Measurements from ENCODE around the gene CA11. TPM values are rescaled to one million over a fixed set of nuclear protein-coding genes. Genes with fewer than 3 reads are reported as not detected.
"Not testable (repeated sequence)": the region's sequence is repeated elsewhere in the genome, so short reads cannot be mapped to it uniquely, and the experiment has no call there.

CA11 gene
- total RNA-seq, 4 donors from 2014 or later, result 1.4 to 2.5 TPM; not detected in 2

DNA sequence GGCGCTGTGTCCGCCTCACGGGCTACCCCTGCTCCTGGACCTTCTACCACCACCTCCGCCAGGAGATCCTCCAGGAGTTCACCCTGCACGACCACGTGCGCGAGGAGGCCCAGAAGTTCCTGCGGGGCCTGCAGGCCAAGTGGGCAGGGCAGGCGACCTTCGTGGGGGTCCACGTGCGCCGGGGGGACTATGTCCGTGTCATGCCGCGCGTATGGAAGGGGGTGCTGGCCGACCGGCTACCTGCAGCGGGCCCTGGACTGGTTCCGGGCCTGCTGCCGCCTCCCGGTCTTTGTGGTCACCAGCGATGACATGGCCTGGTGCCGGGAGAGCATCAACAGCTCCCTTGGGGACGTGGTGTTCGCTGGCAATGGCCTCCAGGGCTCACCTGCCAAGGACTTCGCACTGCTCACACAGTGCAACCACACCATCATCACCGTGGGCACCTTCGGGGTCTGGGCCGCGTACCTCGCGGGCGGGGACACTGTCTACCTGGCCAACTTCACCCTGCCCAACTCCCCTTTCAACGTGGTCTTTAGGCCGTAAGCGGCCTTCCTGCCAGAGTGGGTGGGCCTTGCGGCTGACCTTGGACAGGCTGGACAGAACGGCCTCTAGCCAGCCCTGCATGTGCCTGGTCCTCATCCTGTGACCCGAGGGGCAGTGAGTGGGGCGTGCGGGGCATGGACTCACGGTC is 34.6 kb upstream of the CA11 start:
- in situ Hi-C loops (cut with MboI; ENCODE audit: low pct_ligation_motif_present in 1 of 4, low pct_unique_long_range_greater_than_20kb in 1 of 4, low sequenced_read_pairs in 3 of 4) (no loop called here), intact Hi-C loops (cut with DNase I; ENCODE audit: low total_unique reads) (no loop called here)
- 82% methylated on average over 38 of the region's 45 CpGs; no CpG with 5 or more reads in 1 of the 2 donors for WGBS, 2 donors (ENCODE audit: low coverage in 1 of 2)
- no peak for DNase-seq
- no peaks in the 10 kb centered on the region for H3K9me3 ChIP-seq
- no peaks in the 10 kb centered on the region for H3K36me3 ChIP-seq
- peaks cover 2 to 26% (median 15%) of the 10 kb centered on the region in 4 donors for H3K4me1 ChIP-seq
- H3K27me3 ChIP-seq, result no peaks in the 10 kb centered on the region
- TF ChIP-seq POLR2AphosphoS5 (IDR thresholded peaks at IDR 0.05) (no peak), POLR2A (IDR thresholded peaks at IDR 0.05) (no peak), EP300 (IDR thresholded peaks at IDR 0.05; ENCODE audit: low read depth) (no peak)
- TF ChIP-seq, protein P1, sequence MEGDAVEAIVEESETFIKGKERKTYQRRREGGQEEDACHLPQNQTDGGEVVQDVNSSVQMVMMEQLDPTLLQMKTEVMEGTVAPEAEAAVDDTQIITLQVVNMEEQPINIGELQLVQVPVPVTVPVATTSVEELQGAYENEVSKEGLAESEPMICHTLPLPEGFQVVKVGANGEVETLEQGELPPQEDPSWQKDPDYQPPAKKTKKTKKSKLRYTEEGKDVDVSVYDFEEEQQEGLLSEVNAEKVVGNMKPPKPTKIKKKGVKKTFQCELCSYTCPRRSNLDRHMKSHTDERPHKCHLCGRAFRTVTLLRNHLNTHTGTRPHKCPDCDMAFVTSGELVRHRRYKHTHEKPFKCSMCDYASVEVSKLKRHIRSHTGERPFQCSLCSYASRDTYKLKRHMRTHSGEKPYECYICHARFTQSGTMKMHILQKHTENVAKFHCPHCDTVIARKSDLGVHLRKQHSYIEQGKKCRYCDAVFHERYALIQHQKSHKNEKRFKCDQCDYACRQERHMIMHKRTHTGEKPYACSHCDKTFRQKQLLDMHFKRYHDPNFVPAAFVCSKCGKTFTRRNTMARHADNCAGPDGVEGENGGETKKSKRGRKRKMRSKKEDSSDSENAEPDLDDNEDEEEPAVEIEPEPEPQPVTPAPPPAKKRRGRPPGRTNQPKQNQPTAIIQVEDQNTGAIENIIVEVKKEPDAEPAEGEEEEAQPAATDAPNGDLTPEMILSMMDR (IDR thresholded peaks at IDR 0.05), result no peak
- no peak overlapping the region for H3K4me3 ChIP-seq
- no peak overlapping the region for H3K27ac ChIP-seq

DNA sequence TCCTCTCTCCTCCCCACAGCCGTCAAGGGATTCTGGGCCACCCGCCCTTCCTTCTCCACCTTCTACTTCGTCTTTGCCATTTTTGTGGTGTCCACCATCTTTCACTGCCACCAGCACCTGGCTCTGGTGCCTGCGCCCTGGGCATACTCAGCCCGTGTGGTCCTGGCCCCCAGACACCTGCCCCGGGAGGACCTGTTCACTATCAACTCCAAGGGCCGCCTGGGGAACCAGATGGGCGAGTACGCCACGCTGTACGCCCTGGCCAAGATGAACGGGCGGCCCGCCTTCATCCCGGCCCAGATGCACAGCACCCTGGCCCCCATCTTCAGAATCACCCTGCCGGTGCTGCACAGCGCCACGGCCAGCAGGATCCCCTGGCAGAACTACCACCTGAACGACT is 34.0 kb upstream of the CA11 start:
- H3K27me3 ChIP-seq; in situ Hi-C loops (cut with MboI; ENCODE audit: low pct_ligation_motif_present in 1 of 4, low pct_unique_long_range_greater_than_20kb in 1 of 4, low sequenced_read_pairs in 3 of 4); intact Hi-C loops (cut with DNase I; ENCODE audit: low total_unique reads); H3K9me3 ChIP-seq; H3K27ac ChIP-seq; DNase-seq; H3K4me3 ChIP-seq; H3K36me3 ChIP-seq: not testable (repeated sequence)
- peaks cover 5 to 32% (median 20%) of the 10 kb centered on the region in 4 donors for H3K4me1 ChIP-seq
- 89 to 92% methylated on average over 3 to 8 of the region's 19 CpGs for WGBS, 2 donors (ENCODE audit: low coverage in 1 of 2)

DNA sequence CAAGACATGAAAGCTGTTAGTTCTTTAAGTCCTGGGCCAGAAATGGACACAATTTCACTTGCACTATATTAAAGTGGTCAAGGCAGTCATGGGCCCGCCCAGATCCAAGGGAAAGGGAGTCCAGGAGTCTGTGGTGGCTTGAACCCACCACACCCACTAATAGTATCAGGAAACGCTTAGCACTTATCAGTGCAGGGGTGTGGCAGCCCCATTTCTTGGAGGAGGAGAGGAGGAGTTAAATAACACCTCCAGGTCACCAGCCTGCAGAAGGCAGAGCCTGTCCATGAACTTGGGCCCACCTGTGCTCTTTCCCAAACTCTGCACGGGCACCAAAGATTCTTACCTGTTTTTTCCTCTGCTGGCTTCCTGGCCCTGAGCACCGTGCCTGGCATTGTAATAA is 32.2 kb upstream of the CA11 start:
- peak; percentile 73 for DNase-seq
- peak overlapping the region; percentile 52 to 65 (median 60) for H3K27ac ChIP-seq
- no peaks in the 10 kb centered on the region for H3K9me3 ChIP-seq
- H3K4me3 ChIP-seq, result no peak overlapping the region
- intact Hi-C loops (cut with DNase I; ENCODE audit: low total_unique reads) (loop anchor here (10.0 kb wide), 1 partner anchor 67 kb away; the partner anchor contains the start of genes IZUMO1 and RASIP1), in situ Hi-C loops (cut with MboI; ENCODE audit: low pct_ligation_motif_present in 1 of 4, low pct_unique_long_range_greater_than_20kb in 1 of 4, low sequenced_read_pairs in 3 of 4) (no loop called here)
- 42 to 80% methylated on average over 1 to 4 of the region's 4 CpGs for WGBS, 2 donors (ENCODE audit: low coverage in 1 of 2)
- TF ChIP-seq, protein P1 (IDR thresholded peaks at IDR 0.05), result no peak
- TF ChIP-seq POLR2AphosphoS5 (IDR thresholded peaks at IDR 0.05), result peak in 1 of 3 donors; percentile 34
- H3K36me3 ChIP-seq, result no peaks in the 10 kb centered on the region
- peaks cover 5 to 26% (median 18%) of the 10 kb centered on the region in 4 donors for H3K4me1 ChIP-seq
- H3K27me3 ChIP-seq, result no peaks in the 10 kb centered on the region

DNA sequence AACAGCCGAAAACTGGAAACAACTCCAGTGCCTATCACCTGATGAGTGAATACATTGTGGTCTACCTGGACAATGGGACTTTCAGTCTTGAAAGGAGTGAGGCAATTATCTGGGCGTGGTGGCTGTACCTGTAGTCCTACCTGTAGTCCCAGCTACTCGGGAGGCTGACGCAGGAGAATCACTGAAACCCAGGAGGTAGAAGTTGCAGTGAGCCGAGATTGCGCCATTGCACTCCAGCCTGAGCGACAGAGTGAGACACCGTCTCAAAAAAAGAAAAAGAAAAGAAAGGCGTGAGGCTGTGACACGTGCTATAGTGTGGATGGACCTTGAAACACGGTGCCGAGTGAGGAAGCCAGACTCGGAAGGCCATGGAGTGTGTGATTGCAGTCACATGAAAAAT is 30.9 kb upstream of the CA11 start:
- H3K4me1 ChIP-seq, result peaks cover 5 to 26% (median 18%) of the 10 kb centered on the region in 4 donors
- TF ChIP-seq EP300 (IDR thresholded peaks at IDR 0.05; ENCODE audit: low read depth) (no peak), POLR2AphosphoS5 (IDR thresholded peaks at IDR 0.05) (peak in 2 of 3 donors; percentile 12 to 65)
- no peak overlapping the region for H3K4me3 ChIP-seq
- H3K27me3 ChIP-seq, result no peaks in the 10 kb centered on the region
- DNase-seq, result peak; percentile 76
- 51 to 67% methylated on average over 5 to 13 of the region's 13 CpGs for WGBS, 2 donors (ENCODE audit: low coverage in 1 of 2)
- intact Hi-C loops (cut with DNase I; ENCODE audit: low total_unique reads) (loop anchor here (10.0 kb wide), 1 partner anchor 68 kb away; the partner anchor contains the start of genes IZUMO1 and RASIP1), in situ Hi-C loops (cut with MboI; ENCODE audit: low pct_ligation_motif_present in 1 of 4, low pct_unique_long_range_greater_than_20kb in 1 of 4, low sequenced_read_pairs in 3 of 4) (no loop called here)
- H3K27ac ChIP-seq, result peak overlapping the region; percentile 45 to 65 (median 58)
- H3K36me3 ChIP-seq, result no peaks in the 10 kb centered on the region
- H3K9me3 ChIP-seq, result no peaks in the 10 kb centered on the region

DNA sequence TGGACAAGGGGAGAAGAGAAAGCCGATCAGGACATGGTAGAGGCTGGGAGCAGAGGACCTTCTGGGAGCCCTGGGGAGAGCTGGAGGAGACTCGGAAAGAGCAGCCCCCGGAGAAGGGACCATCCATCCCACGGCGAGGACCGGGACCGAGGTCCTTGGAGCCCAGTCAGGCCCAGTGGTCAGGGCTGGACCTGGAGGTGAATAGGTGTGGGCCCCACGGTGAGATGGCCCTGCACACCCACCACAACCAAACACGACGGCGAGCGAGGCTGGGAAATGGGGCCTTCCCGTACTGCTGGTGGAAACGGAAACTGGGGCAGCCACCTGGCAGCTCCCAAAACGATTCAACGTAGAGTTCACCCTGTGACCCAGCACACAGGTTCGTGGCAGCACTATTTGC is 30.5 kb upstream of the CA11 start:
- H3K36me3 ChIP-seq, result no peaks in the 10 kb centered on the region
- WGBS, 2 donors (ENCODE audit: low coverage in 1 of 2), result 83% methylated on average over 3 to 17 of the region's 17 CpGs
- intact Hi-C loops (cut with DNase I; ENCODE audit: low total_unique reads) (loop anchor here (10.0 kb wide), 1 partner anchor 68 kb away; the partner anchor contains the start of genes IZUMO1 and RASIP1), in situ Hi-C loops (cut with MboI; ENCODE audit: low pct_ligation_motif_present in 1 of 4, low pct_unique_long_range_greater_than_20kb in 1 of 4, low sequenced_read_pairs in 3 of 4) (no loop called here)
- no peak overlapping the region for H3K4me3 ChIP-seq
- peak overlapping the region; percentile 45 to 65 (median 58) for H3K27ac ChIP-seq
- peaks cover 5 to 26% (median 18%) of the 10 kb centered on the region in 4 donors for H3K4me1 ChIP-seq
- DNase-seq, result no peak
- no peaks in the 10 kb centered on the region for H3K9me3 ChIP-seq
- no peak for TF ChIP-seq EP300 (IDR thresholded peaks at IDR 0.05; ENCODE audit: low read depth)
- TF ChIP-seq, protein P1 (IDR thresholded peaks at IDR 0.05), result no peak
- no peak for TF ChIP-seq POLR2A (IDR thresholded peaks at IDR 0.05)
- TF ChIP-seq POLR2AphosphoS5 (IDR thresholded peaks at IDR 0.05), result no peak
- H3K27me3 ChIP-seq, result no peaks in the 10 kb centered on the region

All from transverse colon (tissue), 4 donors.